Stimulated activated CD4-positive, alpha-beta T cell treated with anti-CD3 and anti-CD28 coated beads, Interleukin-4, amount 100 ng/mL, for 1 hour (primary cell): ENCODE data around the gene TFG.
"Not testable (repeated sequence)": the region's sequence is repeated elsewhere in the genome, so short reads cannot be mapped to it uniquely, and the experiment has no call there.

Source experiments
- DNase-seq: peaks from one replicate; pipeline ENCODE4 v3.0.0-alpha.2; 2020

TFG gene

GRCh38 chr3:100708989-100709841, at the start of gene TFG:
Gene TFG (plus strand): TSS chr3:100709494. CDS start chr3:100713686, 4,192 bp downstream.
- DNase-seq, result peak; percentile 98

GRCh38 chr3:100661294-100661693, 48.0 kb upstream of the TFG start:
- DNase-seq, result not testable (repeated sequence)

GRCh38 chr3:100662113-100662823, 47.0 kb upstream of the TFG start:
- no peak for DNase-seq

GRCh38 chr3:100665230-100665629, 44.1 kb upstream of the TFG start:
- DNase-seq, result peak; percentile 6

GRCh38 chr3:100666699-100667098, 42.6 kb upstream of the TFG start:
- not testable (repeated sequence) for DNase-seq

- not testable (repeated sequence) for DNase-seq
These were observed 42.0 kb upstream of the TFG start for GRCh38 chr3:100667316-100667715.

- DNase-seq, result not testable (repeated sequence)
These were observed 38.3 kb upstream of the TFG start for GRCh38 chr3:100670995-100671394.

GRCh38 chr3:100681496-100681895, 27.8 kb upstream of the TFG start:
- no peak for DNase-seq

- DNase-seq, result no peak
These were observed 27.0 kb upstream of the TFG start for GRCh38 chr3:100682056-100682853.

GRCh38 chr3:100682854-100683760, 26.2 kb upstream of the TFG start:
- no peak for DNase-seq

- no peak for DNase-seq
These were observed 16.1 kb upstream of the TFG start for GRCh38 chr3:100693225-100693624.

GRCh38 chr3:100695696-100696095, 13.6 kb upstream of the TFG start:
- DNase-seq, result no peak

GRCh38 chr3:100696161-100696560, 13.1 kb upstream of the TFG start:
- no peak for DNase-seq

GRCh38 chr3:100697172-100697571, 12.1 kb upstream of the TFG start:
- no peak for DNase-seq

GRCh38 chr3:100697723-100698285, 11.5 kb upstream of the TFG start:
- DNase-seq, result no peak

GRCh38 chr3:100698736-100699135, 10.6 kb upstream of the TFG start:
- no peak for DNase-seq

GRCh38 chr3:100700708-100701107, 8.6 kb upstream of the TFG start:
- no peak for DNase-seq

GRCh38 chr3:100702082-100702979, 7.0 kb upstream of the TFG start:
- no peak for DNase-seq

- DNase-seq, result no peak
These were observed 6.3 kb upstream of the TFG start for GRCh38 chr3:100702980-100703345.

- DNase-seq, result no peak
These were observed 5.4 kb upstream of the TFG start for GRCh38 chr3:100703865-100704264.

GRCh38 chr3:100706365-100706764, 2.9 kb upstream of the TFG start:
- DNase-seq, result no peak
